ENCODE data around the gene TIMP2.

DNA sequence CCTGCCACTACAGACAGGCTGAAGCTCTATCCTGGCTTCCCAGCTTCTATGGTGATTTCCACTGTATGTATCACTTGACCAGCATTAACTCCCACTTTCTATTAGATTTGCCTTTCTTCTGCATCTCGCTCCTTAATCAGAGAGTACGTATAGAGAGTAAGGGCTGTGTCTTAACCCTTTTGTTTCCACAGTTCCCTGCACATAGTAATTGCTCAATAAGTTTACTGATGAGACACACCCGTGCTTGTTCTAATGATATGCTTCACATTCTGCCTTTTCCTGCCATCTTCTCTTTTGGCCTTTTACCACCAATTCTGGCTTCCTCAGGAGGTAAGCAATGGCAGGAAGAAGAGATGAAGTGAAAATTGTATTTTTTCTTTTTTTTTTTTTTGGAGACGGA lies 64.0 kb downstream of the TIMP2 start:
- TF ChIP-seq POLR2A (IDR thresholded peaks at IDR 0.05) (no peak), EP300 (IDR thresholded peaks at IDR 0.05) (no peak)

Data from gastroesophageal sphincter (tissue), 2 donors.